Activated CD8-positive, alpha-beta T cell treated with anti-CD3 and anti-CD28 coated beads for 36 hours (primary cell): Measurements from ENCODE around the gene ORAI2. TPM values are rescaled to one million over a fixed set of nuclear protein-coding genes. Genes with fewer than 3 reads are reported as not detected.
A peak's percentile ranks its signal among the peaks of the same experiment; 100 is the strongest.

Experiments
- ATAC-seq: fragments of 200-7000 bp; cut with Tn5 transposase; one replicate; pipeline ENCODE4 v1.10.0; 2021; ENCODE audit warnings: mild to moderate bottlenecking, moderate library complexity
- CTCF ChIA-PET: fragments of 350-600 bp; sonication (Branson Sonifier 250); formaldehyde crosslinking; loops from one replicate; lab custom pipeline; 2021; ENCODE audit warnings: antibody characterized with exemption; lab: Charles Lee
- POLR2A ChIA-PET: fragments of 350-600 bp; sonication (Branson Sonifier 250); formaldehyde crosslinking; loops from one replicate; lab custom pipeline; 2021; ENCODE audit warnings: antibody characterized with exemption; lab: Charles Lee
- DNase-seq: peaks from one replicate; pipeline ENCODE4 v3.0.0-alpha.2; 2020
- H3K27ac Mint-ChIP-seq: one replicate; pipeline ENCODE4 v1.8.0; 2021; ENCODE audit warnings: mild to moderate bottlenecking, mixed read lengths
- H3K27me3 Mint-ChIP-seq: one replicate; pipeline ENCODE4 v1.8.0; 2021; ENCODE audit warnings: mixed read lengths
- H3K36me3 Mint-ChIP-seq: one replicate; pipeline ENCODE4 v1.8.0; 2021; ENCODE audit warnings: low read depth, mixed read lengths
- H3K4me1 Mint-ChIP-seq: one replicate; pipeline ENCODE4 v1.8.0; 2021; ENCODE audit warnings: low read depth, mixed read lengths
- H3K4me3 Mint-ChIP-seq: one replicate; pipeline ENCODE4 v1.8.0; 2021; ENCODE audit warnings: mild to moderate bottlenecking, moderate library complexity, mixed read lengths
- H3K9me3 Mint-ChIP-seq: one replicate; pipeline ENCODE4 v1.8.0; 2021; ENCODE audit warnings: mixed read lengths
- CTCF ChIP-seq: fragments of 200-600 bp; IDR thresholded peaks from one replicate; pipeline ENCODE4 v1.8.0; 2022; ENCODE audit warnings: antibody characterized with exemption, mild to moderate bottlenecking
- intact Hi-C: fragments of 100-400 bp; cut with micrococcal nuclease; formaldehyde crosslinking; loops from one replicate; pipeline ENCODE4 v1.10.0; 2022
- total RNA-seq, 2 experiments: library from RNA; stranded (reverse); gene quantifications; one replicate each; pipeline ENCODE4 v1.2.3, GENCODE V29; 2021

Gene ORAI2
- total RNA-seq, 2 experiments from 2014 or later, result 29.4 to 35.8 TPM

DNA sequence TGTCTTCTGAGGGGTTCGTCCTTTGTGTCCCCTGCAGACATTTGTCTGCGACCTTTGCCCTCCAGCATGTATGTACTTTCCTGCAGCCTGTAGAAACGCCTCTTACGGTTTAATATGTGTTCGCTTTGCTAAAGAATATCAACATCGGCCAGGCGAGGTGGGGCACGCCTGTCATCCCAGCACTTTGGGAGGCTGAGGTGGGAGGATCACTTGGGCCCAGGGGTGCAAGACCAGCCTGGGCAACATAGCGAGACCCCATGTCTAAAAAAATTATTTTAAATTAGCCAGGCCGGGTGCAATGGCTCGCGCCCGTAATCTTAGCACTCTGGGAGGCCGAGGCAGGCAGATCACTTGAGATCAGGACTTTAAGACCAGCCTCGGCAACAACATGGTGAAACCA, 15.8 kb downstream of the ORAI2 start:
- no peaks in the 10 kb centered on the region for H3K9me3 Mint-ChIP-seq

DNA sequence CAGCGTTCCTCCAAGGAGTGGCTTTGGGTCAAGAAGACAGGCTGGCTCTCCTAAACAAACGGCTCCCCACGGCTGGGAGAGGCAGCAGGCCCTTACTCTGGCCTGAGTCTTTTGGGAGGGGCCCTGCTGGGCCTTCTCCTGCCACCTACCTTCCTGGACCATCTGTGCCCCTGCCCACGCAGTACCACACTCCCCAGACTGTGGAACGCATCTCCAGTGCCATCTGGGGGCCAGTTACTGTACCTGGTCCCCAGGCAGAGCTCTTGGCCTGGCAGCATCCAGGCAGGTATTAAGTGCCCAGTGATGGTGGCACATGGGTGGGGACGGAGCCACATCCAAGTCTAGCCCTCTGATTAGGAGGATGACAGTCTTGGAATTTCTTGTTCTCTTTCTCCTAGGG, 16.9 kb downstream of the ORAI2 start:
- TF ChIP-seq CTCF, result peak; percentile 44
- intact Hi-C loops, result loop anchor here (5.0 to 10.0 kb wide), 2 partner anchors 48 to 165 kb away; partner anchors contain the start of gene SH2B2
- DNase-seq (peak; percentile 68), ATAC-seq (peak; percentile 84)
- Mint-ChIP-seq H3K27ac (no peak overlapping the region), H3K27me3 (no peaks in the 10 kb centered on the region), H3K36me3 (peaks cover 4% of the 10 kb centered on the region), H3K4me3 (no peak overlapping the region), H3K9me3 (no peaks in the 10 kb centered on the region), H3K4me1 (peaks cover 4% of the 10 kb centered on the region)
- POLR2A ChIA-PET, result interaction anchor here (0.9 to 1.5 kb wide), 3 partner anchors 14 to 38 kb away, joined by 3 read pairs; partner anchors contain the start of gene ALKBH4
- CTCF ChIA-PET, result interaction anchor here (0.7 to 5.7 kb wide), 11 partner anchors 11 to 161 kb away, joined by 3 to 34 read pairs (median 5); no protein-coding TSS in a partner anchor

More for the DNA sequence above, 15.8 kb downstream of the ORAI2 start:
- TF ChIP-seq CTCF, result no peak
- H3K4me1 Mint-ChIP-seq, result peaks cover 4% of the 10 kb centered on the region
- intact Hi-C loops, result no loop called here
- CTCF ChIA-PET, result interaction anchor here (1.1 to 5.7 kb wide), 5 partner anchors 10 to 45 kb away, joined by 4 to 34 read pairs (median 7); no protein-coding TSS in a partner anchor
- no peak for DNase-seq
- POLR2A ChIA-PET, result interaction anchor here (1.5 kb wide), 1 partner anchor 15 kb away, joined by 3 read pairs; the partner anchor contains the start of gene ALKBH4
- no peaks in the 10 kb centered on the region for H3K27me3 Mint-ChIP-seq
- H3K36me3 Mint-ChIP-seq, result peaks cover 7% of the 10 kb centered on the region
- ATAC-seq, result no peak
- no peak overlapping the region for H3K27ac Mint-ChIP-seq
- H3K4me3 Mint-ChIP-seq, result no peak overlapping the region

DNA sequence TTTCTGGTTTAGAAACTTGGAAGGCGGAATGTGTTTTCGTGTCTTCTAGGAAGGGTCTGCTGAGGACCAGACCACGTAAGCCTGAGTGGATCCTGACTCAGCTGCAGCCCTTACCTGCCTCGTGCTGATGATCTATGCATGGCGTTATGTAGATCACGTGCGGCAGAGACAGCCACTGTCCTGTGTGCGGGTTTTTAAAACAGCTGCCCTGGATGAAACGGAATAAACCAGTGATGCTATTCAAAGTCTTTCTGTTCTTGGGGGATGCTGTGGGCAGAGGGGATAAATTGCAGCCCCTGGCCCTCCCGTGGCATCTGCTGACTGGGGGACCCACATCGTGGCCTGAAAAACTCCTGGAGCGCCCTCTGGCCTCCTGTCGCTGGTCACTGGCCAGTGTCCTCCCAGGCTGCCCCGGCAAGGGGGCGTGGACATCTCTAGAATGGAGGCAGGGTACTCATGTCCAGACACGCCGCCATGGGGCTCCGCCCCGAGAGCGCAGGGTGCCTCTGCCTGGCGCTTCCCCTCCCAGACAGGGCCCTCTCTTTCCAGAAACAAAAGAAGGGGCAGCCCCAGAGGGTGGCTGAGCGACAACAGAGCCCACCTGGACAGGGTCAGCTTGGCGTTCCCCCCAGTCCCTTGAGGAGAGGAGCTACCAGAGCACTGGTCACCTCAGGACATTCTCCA, 18.1 kb downstream of the ORAI2 start:
- no peak for TF ChIP-seq CTCF
- Mint-ChIP-seq H3K9me3 (no peaks in the 10 kb centered on the region), H3K36me3 (peaks cover 4% of the 10 kb centered on the region), H3K4me1 (peaks cover 4% of the 10 kb centered on the region), H3K27ac (no peak overlapping the region), H3K4me3 (no peak overlapping the region), H3K27me3 (no peaks in the 10 kb centered on the region)
- ChIA-PET POLR2A (no interaction called here), CTCF (interaction anchor here (2.0 to 5.7 kb wide), 3 partner anchors 16 to 47 kb away, joined by 7 to 34 read pairs (median 17); no protein-coding TSS in a partner anchor)
- DNase-seq (no peak), ATAC-seq (no peak)
- intact Hi-C loops, result loop anchor here (5.0 to 10.0 kb wide), 2 partner anchors 49 to 167 kb away; partner anchors contain the start of gene SH2B2

- no peak for TF ChIP-seq CTCF
- H3K27me3 Mint-ChIP-seq, result no peaks in the 10 kb centered on the region
- peaks cover 4% of the 10 kb centered on the region for H3K36me3 Mint-ChIP-seq
- peaks cover 4% of the 10 kb centered on the region for H3K4me1 Mint-ChIP-seq
- H3K9me3 Mint-ChIP-seq, result no peaks in the 10 kb centered on the region
- intact Hi-C loops, result loop anchor here (5.0 to 10.0 kb wide), 2 partner anchors 50 to 168 kb away; partner anchors contain the start of gene SH2B2
- CTCF ChIA-PET, result interaction anchor here (0.5 to 5.7 kb wide), 2 partner anchors 38 to 48 kb away, joined by 3 to 34 read pairs; no protein-coding TSS in a partner anchor
- POLR2A ChIA-PET, result interaction anchor here (4.2 kb wide), 1 partner anchor 13 kb away, joined by 17 read pairs; the partner anchor contains the start of genes ALKBH4 and LRWD1
- DNase-seq, result no peak
- H3K27ac Mint-ChIP-seq, result no peak overlapping the region
- H3K4me3 Mint-ChIP-seq, result no peak overlapping the region
- ATAC-seq, result no peak
Measured at GRCh38 chr7:102452451-102452850, 19.1 kb downstream of the ORAI2 start.
